AG09319 (cell line): ENCODE data around the gene SLC44A1.

Experiments
- DNase-seq: peaks from one replicate; pipeline ENCODE4 v3.0.0-alpha.2; 2010; ENCODE audit warnings: low read depth; ENCODE audit errors: extremely low read depth
- TF ChIP-seq, protein P1 (sequence below): IDR thresholded peaks from 2 replicates; pipeline ENCODE4 v1.5.1; 2011; ENCODE audit warnings: low read depth, mild to moderate bottlenecking, inconsistent platforms, low read length, moderate library complexity

Gene SLC44A1

DNA sequence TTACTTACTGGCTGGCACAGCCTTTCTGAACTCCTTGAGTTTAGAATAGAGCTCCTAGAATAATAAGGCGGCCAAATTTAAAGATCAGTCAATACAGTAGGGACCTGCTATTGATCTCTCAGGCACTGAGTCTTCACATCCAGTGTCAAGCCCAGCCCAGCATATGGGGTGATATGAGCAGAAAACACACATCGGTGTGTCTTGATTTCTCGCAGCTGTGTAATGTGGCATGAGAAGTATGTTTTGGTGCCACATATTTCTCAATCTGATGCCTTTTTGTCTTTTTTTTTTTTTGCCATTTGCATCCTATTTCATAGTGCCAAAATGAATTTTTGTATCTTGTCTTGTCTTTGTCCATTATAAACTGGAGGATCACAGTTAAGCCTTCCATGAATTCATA lies 152.0 kb downstream of the SLC44A1 start:
- no peak for DNase-seq
- TF ChIP-seq, protein P1, sequence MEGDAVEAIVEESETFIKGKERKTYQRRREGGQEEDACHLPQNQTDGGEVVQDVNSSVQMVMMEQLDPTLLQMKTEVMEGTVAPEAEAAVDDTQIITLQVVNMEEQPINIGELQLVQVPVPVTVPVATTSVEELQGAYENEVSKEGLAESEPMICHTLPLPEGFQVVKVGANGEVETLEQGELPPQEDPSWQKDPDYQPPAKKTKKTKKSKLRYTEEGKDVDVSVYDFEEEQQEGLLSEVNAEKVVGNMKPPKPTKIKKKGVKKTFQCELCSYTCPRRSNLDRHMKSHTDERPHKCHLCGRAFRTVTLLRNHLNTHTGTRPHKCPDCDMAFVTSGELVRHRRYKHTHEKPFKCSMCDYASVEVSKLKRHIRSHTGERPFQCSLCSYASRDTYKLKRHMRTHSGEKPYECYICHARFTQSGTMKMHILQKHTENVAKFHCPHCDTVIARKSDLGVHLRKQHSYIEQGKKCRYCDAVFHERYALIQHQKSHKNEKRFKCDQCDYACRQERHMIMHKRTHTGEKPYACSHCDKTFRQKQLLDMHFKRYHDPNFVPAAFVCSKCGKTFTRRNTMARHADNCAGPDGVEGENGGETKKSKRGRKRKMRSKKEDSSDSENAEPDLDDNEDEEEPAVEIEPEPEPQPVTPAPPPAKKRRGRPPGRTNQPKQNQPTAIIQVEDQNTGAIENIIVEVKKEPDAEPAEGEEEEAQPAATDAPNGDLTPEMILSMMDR: no peak

GRCh38 chr9:105396901-105397300 lies 152.4 kb downstream of the SLC44A1 start:
- no peak for DNase-seq
- TF ChIP-seq, protein P1: no peak

DNA sequence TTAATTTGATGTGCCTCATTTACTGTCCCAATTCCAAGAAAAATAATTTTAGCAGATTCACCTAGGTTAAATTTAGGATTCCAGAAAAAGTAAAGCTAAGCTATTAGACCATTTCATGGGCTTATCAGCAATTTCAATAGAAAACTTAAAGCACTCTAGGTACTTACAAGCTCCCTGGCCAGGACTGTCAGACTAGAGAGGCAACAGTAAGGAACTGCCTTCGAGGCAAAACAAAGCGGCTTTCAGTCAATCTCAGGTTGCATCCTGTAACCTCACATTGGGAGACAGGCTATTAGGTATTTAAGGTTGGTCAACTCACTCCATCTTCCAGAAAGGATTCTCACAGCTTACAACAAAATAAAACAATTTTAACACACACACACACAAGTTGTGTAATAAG lies 154.7 kb downstream of the SLC44A1 start:
- TF ChIP-seq, protein P1: no peak
- DNase-seq: no peak

DNA sequence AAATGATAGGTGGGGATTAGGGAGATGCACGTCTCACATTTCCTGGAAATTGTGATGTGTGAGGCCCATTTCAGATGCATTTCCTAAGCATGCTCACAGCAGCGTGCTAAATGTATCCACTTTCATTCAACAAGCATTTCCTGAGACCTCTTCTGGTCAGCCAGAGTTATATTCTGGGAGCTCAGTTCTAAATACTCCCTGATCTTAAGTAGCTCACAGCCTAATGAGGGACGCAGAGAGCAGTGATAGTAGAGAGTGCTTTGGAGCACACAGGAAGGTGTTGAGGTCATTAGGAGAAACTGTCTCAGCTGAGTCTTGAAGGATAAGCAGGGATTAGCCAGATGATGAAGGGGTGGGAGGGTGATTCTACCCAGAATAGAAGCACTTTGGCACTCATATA lies 157.2 kb downstream of the SLC44A1 start:
- no peak for DNase-seq
- TF ChIP-seq, protein P1: peak; percentile 11

DNA sequence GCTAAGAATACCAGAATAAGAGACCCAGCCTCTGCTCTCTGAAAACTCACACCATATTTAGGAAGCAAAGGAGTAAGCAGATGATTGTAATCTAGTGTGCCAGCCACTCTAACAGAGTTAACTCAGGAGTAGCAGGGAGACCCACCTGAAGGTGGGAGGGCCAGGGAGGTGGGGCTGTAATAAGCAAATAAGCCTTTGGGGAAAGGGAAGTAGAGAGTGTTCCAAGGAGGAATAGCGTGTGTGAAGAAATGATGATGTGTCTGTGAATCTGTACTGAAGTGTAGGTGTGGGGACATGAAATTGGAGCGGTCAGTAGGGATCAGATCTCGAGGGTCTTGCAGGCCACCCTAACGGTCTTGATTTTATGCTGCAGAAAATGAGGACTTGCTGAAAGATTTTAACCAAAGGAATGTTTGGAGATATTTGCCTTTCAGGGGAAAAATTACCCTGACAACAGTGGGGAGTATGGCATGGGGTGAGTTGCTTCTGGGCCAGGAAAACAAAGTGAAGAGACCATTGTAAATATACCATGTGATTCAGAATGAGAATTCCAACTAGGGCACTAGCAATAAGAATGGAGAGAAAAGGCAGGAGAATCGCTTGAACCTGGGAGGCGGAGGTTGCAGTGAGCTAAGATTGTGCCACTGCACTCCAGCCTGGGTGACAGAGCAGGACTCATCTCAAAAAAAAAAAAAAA lies 159.2 kb downstream of the SLC44A1 start:
- TF ChIP-seq, protein P1: no peak
- DNase-seq: no peak

DNA sequence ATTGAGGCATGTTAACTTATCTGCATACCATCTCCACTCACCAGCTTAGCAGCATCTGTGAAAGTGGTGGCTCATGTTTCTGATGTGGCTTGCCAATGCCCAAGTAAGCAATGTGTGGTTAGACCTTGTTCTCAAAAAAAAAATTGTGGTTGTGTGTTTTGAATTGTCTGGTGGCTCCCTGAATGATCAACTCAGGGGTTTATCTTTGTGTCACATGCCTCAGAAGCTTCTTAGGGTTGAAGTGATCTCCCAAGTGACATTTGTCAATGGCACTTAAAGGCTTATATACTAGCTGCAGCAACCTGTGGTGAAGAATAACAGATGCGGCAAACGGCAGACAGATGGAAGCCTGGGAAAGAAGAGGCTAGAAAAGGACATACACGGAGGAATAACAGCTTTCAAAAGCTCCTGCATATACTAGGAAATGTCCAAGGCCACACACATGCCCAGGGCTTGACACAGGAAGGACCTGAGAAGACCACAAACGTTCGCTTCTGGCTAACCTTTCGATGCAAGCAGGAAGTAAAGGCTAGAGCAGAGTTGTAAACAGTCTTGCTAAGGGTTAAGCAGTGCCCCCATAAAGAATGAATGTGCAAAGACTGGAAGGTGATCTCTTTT lies 161.2 kb downstream of the SLC44A1 start:
- no peak for DNase-seq
- TF ChIP-seq, protein P1: no peak

DNA sequence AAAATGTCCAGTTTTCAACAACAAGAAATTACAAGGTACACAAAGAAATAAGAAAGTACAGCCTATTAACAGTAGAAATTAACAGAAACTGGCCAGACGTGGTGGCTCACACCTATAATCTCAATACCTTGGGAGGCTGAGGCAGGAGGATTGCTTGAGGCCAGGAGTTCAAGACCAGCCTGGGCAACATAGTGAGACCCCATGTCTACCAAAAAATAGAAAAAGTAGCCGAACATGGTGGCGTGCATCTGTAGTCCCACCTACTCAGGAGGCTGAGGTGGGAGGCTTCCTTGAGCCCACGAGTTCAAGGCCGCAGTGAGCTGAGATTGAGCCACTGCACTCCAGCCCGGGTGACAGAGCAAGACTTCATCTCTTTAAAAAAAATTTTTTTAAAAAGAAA lies 161.9 kb downstream of the SLC44A1 start:
- no peak for DNase-seq
- TF ChIP-seq, protein P1: no peak
